LHCN-M2 (cell line): Measurements from ENCODE around the gene BPIFB3. TPM values are rescaled to one million over a fixed set of nuclear protein-coding genes. Genes with fewer than 3 reads are reported as not detected.
"Not testable (repeated sequence)": the region's sequence is repeated elsewhere in the genome, so short reads cannot be mapped to it uniquely, and the experiment has no call there.

Source experiments
- DNase-seq: peaks from one replicate; pipeline ENCODE4 v3.0.0-alpha.2; 2012; ENCODE audit warnings: low read depth
- total RNA-seq: library from RNA; depleted of rRNA; stranded (reverse); fragments of >200 nt; gene quantifications from 2 replicates; pipeline ENCODE4 v1.2.3, GENCODE V29; 2014; rRNA removed

The BPIFB3 gene
- total RNA-seq, 1 experiment from 2014 or later = not detected

DNA sequence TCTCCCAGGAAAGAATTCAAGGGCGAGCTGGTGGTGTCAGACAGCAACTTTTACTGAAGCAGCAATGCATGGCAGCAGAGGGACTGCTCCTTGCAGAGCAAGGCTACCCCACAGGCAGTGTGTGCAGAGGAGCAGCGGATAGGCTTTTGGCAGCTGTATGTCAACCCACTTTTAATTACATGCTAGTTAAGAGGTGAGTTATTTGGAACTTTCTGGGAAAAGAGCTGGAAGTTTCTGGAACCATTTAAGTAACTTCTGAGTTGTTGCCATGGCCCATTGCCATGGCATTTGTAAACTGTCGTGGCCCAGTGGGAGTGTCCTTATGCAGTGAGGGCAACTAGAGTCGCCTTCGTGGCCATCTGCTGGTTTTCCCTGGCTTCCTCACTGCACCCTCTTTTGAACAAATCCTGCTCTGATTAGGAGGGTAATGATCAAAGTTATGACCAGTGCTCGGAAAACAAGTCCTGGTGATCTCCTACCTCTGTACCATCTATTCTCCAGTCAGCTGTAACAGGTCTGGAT lies 59.7 kb downstream of the BPIFB3 start:
- no peak for DNase-seq

DNA sequence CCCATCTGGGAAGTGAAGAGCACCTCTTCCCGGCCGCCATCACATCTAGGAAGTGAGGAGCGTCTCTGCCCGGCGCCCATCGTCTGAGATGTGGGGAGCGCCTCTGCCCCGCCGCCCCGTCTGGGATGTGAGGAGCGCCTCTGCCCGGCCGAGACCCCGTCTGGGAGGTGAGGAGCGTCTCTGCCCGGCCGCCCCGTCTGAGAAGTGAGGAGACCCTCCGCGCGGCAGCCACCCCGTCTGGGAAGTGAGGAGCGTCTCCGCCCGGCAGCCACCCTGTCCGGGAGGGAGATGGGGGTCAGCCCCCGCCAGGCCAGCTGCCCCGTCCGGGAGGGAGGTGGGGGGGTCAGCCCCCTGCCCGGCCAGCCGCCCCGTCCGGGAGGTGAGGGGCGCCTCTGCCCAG lies 61.8 kb downstream of the BPIFB3 start:
- not testable (repeated sequence) for DNase-seq

DNA sequence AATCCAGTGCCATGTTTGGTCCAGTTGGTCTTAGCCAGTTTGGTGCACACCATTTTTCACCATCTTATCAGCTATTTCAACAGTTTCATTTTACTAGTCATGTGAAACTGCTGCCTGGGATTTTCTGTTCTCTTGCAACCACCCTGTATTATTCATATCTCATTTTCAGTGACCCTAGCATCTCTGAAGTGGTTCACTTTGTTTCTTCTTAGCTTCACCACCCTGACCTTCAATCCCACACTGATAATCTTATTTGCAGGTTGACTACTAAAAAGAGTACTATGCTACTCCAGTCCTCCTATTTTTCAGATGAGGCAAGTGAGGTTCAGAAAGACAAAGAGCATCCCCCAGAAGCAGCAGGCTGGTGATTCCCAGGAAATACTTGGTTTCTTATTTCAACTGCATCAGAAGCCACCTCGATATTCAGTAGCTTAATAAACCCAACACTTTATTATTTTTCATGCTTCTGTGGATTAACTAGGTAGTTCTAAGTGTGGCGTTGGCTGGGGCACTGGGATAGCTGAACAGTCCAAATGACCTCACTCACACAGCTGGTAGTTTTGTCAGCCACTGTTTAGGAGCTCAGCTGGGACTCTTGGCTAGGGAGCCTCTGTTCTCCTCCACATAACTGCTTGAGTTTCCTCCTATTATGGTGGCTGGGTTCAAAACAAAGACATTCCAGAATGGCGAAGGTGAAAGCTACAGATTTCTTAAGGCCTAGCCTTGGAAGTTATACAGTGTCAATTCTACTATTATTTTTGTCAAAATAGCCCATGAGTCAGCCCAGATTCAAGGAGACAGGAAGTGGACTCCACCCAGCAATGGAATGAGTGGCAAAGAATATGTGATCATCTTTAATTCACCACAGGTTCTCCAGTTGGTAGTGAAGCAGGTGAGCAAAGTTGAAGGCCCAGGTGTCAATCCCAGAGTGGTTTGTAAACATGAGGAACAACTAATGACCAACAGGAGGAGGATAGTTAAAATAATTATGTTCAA lies 66.3 kb downstream of the BPIFB3 start:
- no peak for DNase-seq

DNA sequence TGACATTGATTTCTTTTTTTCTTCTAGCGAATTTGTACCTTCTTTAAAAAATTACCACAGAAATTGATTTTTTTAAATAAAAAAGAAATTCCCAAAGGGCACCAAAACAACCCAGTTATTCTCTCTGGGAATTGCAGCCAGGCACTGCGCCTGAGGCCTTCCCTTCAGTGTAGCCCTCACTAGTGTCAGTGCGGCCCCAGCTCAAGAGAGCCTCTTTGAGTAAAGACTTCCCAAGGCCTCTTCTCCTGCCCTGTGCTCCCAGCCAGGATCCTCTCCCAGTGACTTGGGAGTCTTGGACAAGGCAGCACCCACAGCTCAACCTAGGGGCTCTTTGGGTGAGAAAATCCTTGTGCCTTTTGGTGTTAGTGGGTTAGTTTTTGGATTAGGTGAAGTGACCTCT lies 67.2 kb downstream of the BPIFB3 start:
- DNase-seq = no peak

DNA sequence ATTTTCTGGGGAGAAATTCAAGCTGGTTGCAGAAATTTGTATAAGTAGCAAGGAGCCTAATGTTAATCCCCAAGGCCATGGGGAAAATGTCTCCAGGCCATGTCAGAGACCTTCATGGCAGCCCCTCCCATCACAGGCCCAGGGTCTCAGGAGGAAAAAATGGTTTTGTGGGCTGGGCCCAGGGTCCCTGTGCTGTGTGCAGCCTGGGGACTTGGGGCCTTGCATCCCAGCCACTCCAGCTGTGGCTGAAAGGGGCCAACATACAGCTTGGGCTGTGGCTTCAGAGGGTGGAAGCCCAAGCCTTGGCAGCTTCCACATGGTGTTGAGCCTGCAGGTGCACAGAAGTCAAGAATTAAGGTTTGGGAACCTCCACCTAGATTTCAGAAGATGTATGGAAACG lies 68.6 kb downstream of the BPIFB3 start:
- DNase-seq = not testable (repeated sequence)

Other genes with a start within 250 kb of the BPIFB3 start
- gene MAPRE1, start 233.9 kb upstream of the BPIFB3 start, total RNA-seq = 152 and 158 TPM in 2 replicates
- gene EFCAB8, start 195.0 kb upstream of the BPIFB3 start, total RNA-seq = 0.17 TPM in 1 of 2 replicates, not detected in the other
- not detected in 2 replicates for gene SUN5, start 49.5 kb upstream of the BPIFB3 start, total RNA-seq
- gene BPIFB2, start 46.2 kb upstream of the BPIFB3 start, total RNA-seq = not detected in 2 replicates
- not detected in 2 replicates for gene BPIFB6, start 22.3 kb upstream of the BPIFB3 start, total RNA-seq
- not detected in 2 replicates for gene BPIFB4, start 25.7 kb downstream of the BPIFB3 start, total RNA-seq
- not detected in 2 replicates for gene BPIFA2, start 114.3 kb downstream of the BPIFB3 start, total RNA-seq
- gene BPIFA3, start 163.4 kb downstream of the BPIFB3 start, total RNA-seq = not detected in 2 replicates
- not detected in 2 replicates for gene BPIFA1, start 182.1 kb downstream of the BPIFB3 start, total RNA-seq
- gene BPIFB1, start 229.3 kb downstream of the BPIFB3 start, total RNA-seq = not detected in 2 replicates